Keratinocyte (primary cell): ENCODE measurements around the gene OAF. TPM values are rescaled to one million over a fixed set of nuclear protein-coding genes. Genes with fewer than 3 reads are reported as not detected.

Experiments
- DNase-seq: peaks from one replicate; pipeline ENCODE4 v3.0.0-alpha.2; 2011; ENCODE audit warnings: low read depth, missing footprints, low spot score
- FAIRE-seq: peaks from 2 replicates; lab custom pipeline; 2011; peaks lifted over from hg19 to GRCh38; lab: Jason Lieb, UNC
- H2AFZ ChIP-seq: 2 replicates; pipeline ENCODE4 v1.6.0; 2012; ENCODE audit warnings: low read length, control low read depth, inconsistent platforms; ENCODE audit not compliant: control insufficient read depth
- H3K27ac ChIP-seq: 2 replicates; pipeline ENCODE4 v1.5.1; 2011; ENCODE audit warnings: low read length; ENCODE audit not compliant: control insufficient read depth, insufficient read depth
- H3K27me3 ChIP-seq: 3 replicates; pipeline ENCODE4 v1.6.0; 2011; ENCODE audit warnings: low read length; ENCODE audit not compliant: control insufficient read depth, insufficient read depth; ENCODE audit errors: extremely low read depth
- H3K36me3 ChIP-seq, 2 experiments: 2 replicates in 1 of 2; 3 replicates in 1 of 2; pipeline ENCODE4 v1.5.1; 2011; ENCODE audit warnings: low read length in 2 of 2, mild to moderate bottlenecking in 1 of 2; ENCODE audit not compliant: control insufficient read depth in 2 of 2, insufficient read depth in 2 of 2; ENCODE audit errors: extremely low read depth in 1 of 2
- H3K4me1 ChIP-seq: 3 replicates; pipeline ENCODE4 v1.5.1; 2011; ENCODE audit warnings: low read length; ENCODE audit not compliant: control insufficient read depth, insufficient read depth; ENCODE audit errors: extremely low read depth
- H3K4me2 ChIP-seq: 3 replicates; pipeline ENCODE4 v1.6.0; 2011; ENCODE audit warnings: low read depth, low read length; ENCODE audit not compliant: control insufficient read depth, insufficient read depth; ENCODE audit errors: extremely low read depth
- H3K4me3 ChIP-seq, 3 experiments: fragments of 200-600 bp in 1 of 3; sonication (generic) in 1 of 3; 2 replicates in 2 of 3; 3 replicates in 1 of 3; pipeline ENCODE4 v1.5.1; 2011 to 2016; ENCODE audit warnings: low read length in 3 of 3, mild to moderate bottlenecking in 3 of 3, control low read depth in 2 of 3, inconsistent platforms in 1 of 3, low read depth in 1 of 3, mixed read lengths in 1 of 3, mixed run types in 1 of 3, moderate library complexity in 1 of 3; ENCODE audit not compliant: control insufficient read depth in 2 of 3, insufficient read depth in 2 of 3; ENCODE audit errors: extremely low read depth in 1 of 3
- H3K79me2 ChIP-seq: 2 replicates; pipeline ENCODE4 v1.6.0; 2012; ENCODE audit warnings: low read length; ENCODE audit not compliant: control insufficient read depth, insufficient read depth
- H3K9ac ChIP-seq: 3 replicates; pipeline ENCODE4 v1.6.0; 2011; ENCODE audit warnings: low read length; ENCODE audit not compliant: control insufficient read depth, insufficient read depth; ENCODE audit errors: extremely low read depth
- H3K9me1 ChIP-seq: 3 replicates; pipeline ENCODE4 v1.6.0; 2011; ENCODE audit warnings: low read length; ENCODE audit not compliant: control insufficient read depth, insufficient read depth; ENCODE audit errors: extremely low read depth
- H3K9me3 ChIP-seq: 2 replicates; pipeline ENCODE4 v1.5.1; 2012; ENCODE audit warnings: low read depth, low read length; ENCODE audit not compliant: control insufficient read depth
- H4K20me1 ChIP-seq: 3 replicates; pipeline ENCODE4 v1.6.0; 2011; ENCODE audit warnings: low read length; ENCODE audit not compliant: control insufficient read depth, insufficient read depth; ENCODE audit errors: extremely low read depth
- EZH2 ChIP-seq: IDR thresholded peaks from one replicate; pipeline ENCODE4 v1.6.1; 2012; ENCODE audit warnings: inconsistent platforms, mild to moderate bottlenecking, low read length, moderate library complexity
- dilution Hi-C: fragments of 300-500 bp; cut with MboI; formaldehyde crosslinking; loops from one replicate; pipeline ENCODE4 v1.7.0; 2020; ENCODE audit warnings: low sequenced_read_pairs; ENCODE audit not compliant: extremely low pct_ligation_motif_present
- polyA plus RNA-seq, 5 experiments: library from polyadenylated mRNA; depleted of rRNA in 3 of 5; stranded (reverse) in 3 of 5; stranded (forward) in 1 of 5; unstranded in 1 of 5; fragments of >200 nt; gene quantifications; 1 replicate in 1 of 5; 2 replicates in 3 of 5; 3 replicates in 1 of 5; pipeline versions ENCODE4 v1.2.1 to v1.2.3, GENCODE V29; 2011 to 2012; ENCODE audit warnings: missing spikeins in 2 of 5, low read depth in 1 of 5, low replicate concordance in 1 of 5
- TF ChIP-seq, protein P1 (sequence below), 3 experiments: IDR thresholded peaks in 1 of 3; conservative IDR thresholded peaks in 1 of 3; optimal IDR thresholded peaks in 1 of 3; 2 replicates in 2 of 3; 3 replicates in 1 of 3; pipeline versions ENCODE3 to v1.5.1; 2011; ENCODE audit warnings: low read length in 3 of 3, mild to moderate bottlenecking in 3 of 3, moderate library complexity in 2 of 3, control low read depth in 1 of 3, inconsistent platforms in 1 of 3; ENCODE audit not compliant: insufficient read depth in 2 of 3; ENCODE audit errors: extremely low read depth in 1 of 3

OAF gene
- polyA plus RNA-seq, 1 donor (not counting 4 experiments of a cell fraction or from before 2014, with no cell fraction given), result 11.2 TPM

GRCh38 chr11:120207512-120207911 is 3.3 kb upstream of the OAF start:
- H3K27ac ChIP-seq, result no peak overlapping the region
- H3K4me3 ChIP-seq, result no peak overlapping the region
- dilution Hi-C loops, result no loop called here
- DNase-seq (no peak), FAIRE-seq (no peak)
- H3K9ac ChIP-seq, result no peak overlapping the region
- no peaks in the 10 kb centered on the region for H4K20me1 ChIP-seq
- H3K79me2 ChIP-seq, result no peaks in the 10 kb centered on the region
- TF ChIP-seq, protein P1, sequence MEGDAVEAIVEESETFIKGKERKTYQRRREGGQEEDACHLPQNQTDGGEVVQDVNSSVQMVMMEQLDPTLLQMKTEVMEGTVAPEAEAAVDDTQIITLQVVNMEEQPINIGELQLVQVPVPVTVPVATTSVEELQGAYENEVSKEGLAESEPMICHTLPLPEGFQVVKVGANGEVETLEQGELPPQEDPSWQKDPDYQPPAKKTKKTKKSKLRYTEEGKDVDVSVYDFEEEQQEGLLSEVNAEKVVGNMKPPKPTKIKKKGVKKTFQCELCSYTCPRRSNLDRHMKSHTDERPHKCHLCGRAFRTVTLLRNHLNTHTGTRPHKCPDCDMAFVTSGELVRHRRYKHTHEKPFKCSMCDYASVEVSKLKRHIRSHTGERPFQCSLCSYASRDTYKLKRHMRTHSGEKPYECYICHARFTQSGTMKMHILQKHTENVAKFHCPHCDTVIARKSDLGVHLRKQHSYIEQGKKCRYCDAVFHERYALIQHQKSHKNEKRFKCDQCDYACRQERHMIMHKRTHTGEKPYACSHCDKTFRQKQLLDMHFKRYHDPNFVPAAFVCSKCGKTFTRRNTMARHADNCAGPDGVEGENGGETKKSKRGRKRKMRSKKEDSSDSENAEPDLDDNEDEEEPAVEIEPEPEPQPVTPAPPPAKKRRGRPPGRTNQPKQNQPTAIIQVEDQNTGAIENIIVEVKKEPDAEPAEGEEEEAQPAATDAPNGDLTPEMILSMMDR (optimal IDR thresholded peaks at IDR 0.05 in 1 of 3, IDR thresholded peaks at IDR 0.05 in 1 of 3, conservative IDR thresholded peaks at IDR 0.05 in 1 of 3; ENCODE audit: extremely low read depth in 1 of 3, insufficient read depth in 2 of 3, low read length in 3 of 3), result no peak
- TF ChIP-seq EZH2, result no peak
- no peaks in the 10 kb centered on the region for H3K27me3 ChIP-seq
- no peaks in the 10 kb centered on the region for H3K9me3 ChIP-seq
- no peaks in the 10 kb centered on the region for H3K9me1 ChIP-seq
- H3K4me2 ChIP-seq, result no peak overlapping the region
- peaks cover 32% of the 10 kb centered on the region for H3K4me1 ChIP-seq
- H3K36me3 ChIP-seq, result no peaks in the 10 kb centered on the region
- H2AFZ ChIP-seq, result no peak overlapping the region

GRCh38 chr11:120208001-120208441 is 2.8 kb upstream of the OAF start:
- no peak overlapping the region for H2AFZ ChIP-seq

More at GRCh38 chr11:120208001-120208441, 2.8 kb upstream of the OAF start:
- H3K4me1 ChIP-seq, result peaks cover 34% of the 10 kb centered on the region
- TF ChIP-seq EZH2, result no peak
- TF ChIP-seq, protein P1 (optimal IDR thresholded peaks at IDR 0.05 in 1 of 3, IDR thresholded peaks at IDR 0.05 in 1 of 3, conservative IDR thresholded peaks at IDR 0.05 in 1 of 3; ENCODE audit: extremely low read depth in 1 of 3, insufficient read depth in 2 of 3, low read length in 3 of 3), result no peak
- H3K4me2 ChIP-seq, result no peak overlapping the region
- no peaks in the 10 kb centered on the region for H4K20me1 ChIP-seq
- H3K4me3 ChIP-seq, result no peak overlapping the region
- no peak overlapping the region for H3K27ac ChIP-seq
- H3K9me1 ChIP-seq, result no peaks in the 10 kb centered on the region
- DNase-seq (no peak), FAIRE-seq (no peak)
- H3K9ac ChIP-seq, result no peak overlapping the region
- no peaks in the 10 kb centered on the region for H3K9me3 ChIP-seq
- H3K27me3 ChIP-seq, result no peaks in the 10 kb centered on the region
- dilution Hi-C loops, result no loop called here
- H3K79me2 ChIP-seq, result no peaks in the 10 kb centered on the region
- no peaks in the 10 kb centered on the region for H3K36me3 ChIP-seq
